ENCODE measurements around the gene ATP2C1.
A peak's percentile ranks its signal among the peaks of the same experiment; 100 is the strongest.
"Not testable (repeated sequence)": the region's sequence is repeated elsewhere in the genome, so short reads cannot be mapped to it uniquely, and the experiment has no call there.

ATP2C1 gene, protein sequence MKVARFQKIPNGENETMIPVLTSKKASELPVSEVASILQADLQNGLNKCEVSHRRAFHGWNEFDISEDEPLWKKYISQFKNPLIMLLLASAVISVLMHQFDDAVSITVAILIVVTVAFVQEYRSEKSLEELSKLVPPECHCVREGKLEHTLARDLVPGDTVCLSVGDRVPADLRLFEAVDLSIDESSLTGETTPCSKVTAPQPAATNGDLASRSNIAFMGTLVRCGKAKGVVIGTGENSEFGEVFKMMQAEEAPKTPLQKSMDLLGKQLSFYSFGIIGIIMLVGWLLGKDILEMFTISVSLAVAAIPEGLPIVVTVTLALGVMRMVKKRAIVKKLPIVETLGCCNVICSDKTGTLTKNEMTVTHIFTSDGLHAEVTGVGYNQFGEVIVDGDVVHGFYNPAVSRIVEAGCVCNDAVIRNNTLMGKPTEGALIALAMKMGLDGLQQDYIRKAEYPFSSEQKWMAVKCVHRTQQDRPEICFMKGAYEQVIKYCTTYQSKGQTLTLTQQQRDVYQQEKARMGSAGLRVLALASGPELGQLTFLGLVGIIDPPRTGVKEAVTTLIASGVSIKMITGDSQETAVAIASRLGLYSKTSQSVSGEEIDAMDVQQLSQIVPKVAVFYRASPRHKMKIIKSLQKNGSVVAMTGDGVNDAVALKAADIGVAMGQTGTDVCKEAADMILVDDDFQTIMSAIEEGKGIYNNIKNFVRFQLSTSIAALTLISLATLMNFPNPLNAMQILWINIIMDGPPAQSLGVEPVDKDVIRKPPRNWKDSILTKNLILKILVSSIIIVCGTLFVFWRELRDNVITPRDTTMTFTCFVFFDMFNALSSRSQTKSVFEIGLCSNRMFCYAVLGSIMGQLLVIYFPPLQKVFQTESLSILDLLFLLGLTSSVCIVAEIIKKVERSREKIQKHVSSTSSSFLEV

DNA sequence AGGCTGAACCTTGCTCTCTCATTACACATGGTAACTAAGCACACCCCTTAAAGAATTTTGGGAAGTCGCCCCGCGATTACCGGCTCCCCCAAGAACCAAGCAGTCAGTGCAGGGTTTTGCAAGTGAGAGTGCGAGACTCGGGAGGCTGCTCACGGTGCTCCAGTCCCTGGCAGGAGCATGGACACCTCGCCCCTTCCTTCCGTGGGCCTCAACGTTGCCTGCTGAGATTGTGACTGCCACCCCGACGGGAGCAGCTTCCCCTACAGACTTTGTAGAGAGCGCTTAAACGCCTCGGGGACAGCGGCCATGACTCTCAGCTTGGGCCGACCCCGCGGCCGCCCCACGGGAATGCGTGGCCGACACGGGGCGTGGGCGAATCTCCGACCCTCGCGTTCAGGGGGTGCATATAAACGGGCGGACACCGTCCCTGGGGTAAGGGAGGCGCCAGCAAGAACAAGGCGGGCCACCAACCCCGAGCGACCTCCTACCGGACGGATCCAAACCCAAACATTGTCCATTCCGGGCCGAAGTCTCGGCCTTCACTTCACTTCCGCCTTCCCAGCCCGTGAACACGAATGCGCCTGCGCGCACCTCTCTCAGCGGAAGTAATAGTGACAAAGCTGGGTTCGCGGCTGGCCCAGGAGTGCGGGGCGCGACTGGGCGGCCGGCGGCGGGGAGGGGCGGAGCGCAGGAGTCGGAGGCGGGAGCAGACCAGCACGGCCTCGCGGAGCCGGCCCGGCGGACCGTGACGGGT is at the start of gene ATP2C1:
Gene ATP2C1 (plus strand): TSS at position 709 of the 754 bp plus-strand sequence. CDS start 686 bp downstream, outside the sequence.
- peak; percentile 92 for DNase-seq (ENCODE audit: low spot score)

DNA sequence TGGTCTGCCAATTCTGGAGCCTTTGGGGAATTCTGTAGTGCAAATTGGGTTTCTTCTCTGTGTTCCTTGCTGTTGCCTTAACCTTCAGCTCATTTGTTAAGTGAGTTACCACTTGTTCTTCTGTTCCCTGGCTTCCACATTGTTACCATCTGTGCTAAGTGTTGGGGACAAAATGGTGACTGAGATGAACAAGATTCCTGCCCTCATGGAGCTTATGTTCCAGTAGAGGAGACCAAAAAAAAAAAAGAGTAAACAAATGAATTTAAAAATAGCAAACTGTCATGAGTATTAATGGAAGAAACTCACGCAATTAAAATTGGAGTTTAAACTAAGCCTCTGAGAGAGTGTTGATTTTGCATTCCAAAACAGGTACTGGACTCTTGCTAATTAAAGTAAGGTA is 49.4 kb upstream of the ATP2C1 start:
- no peak for DNase-seq (ENCODE audit: low spot score)

DNA sequence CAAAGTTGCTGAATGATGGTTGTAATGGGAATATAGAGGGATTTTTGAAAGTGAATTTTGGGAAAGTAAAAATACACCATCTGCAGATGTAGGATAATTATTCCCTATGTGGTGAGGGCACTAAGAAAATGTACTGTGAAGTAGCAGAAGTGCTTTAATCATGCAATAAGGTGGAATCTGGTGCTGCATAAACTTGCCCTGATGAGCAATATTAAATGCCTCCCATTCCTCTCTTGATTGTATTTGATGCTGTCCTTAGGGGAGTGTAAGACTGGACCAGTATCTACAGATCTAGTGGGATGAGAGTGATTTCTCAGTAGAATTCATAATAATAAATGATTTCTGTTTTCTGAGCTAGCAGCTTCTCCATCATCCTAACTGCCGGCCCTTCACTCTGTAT is 47.7 kb upstream of the ATP2C1 start:
- no peak for DNase-seq (ENCODE audit: low spot score)

DNA sequence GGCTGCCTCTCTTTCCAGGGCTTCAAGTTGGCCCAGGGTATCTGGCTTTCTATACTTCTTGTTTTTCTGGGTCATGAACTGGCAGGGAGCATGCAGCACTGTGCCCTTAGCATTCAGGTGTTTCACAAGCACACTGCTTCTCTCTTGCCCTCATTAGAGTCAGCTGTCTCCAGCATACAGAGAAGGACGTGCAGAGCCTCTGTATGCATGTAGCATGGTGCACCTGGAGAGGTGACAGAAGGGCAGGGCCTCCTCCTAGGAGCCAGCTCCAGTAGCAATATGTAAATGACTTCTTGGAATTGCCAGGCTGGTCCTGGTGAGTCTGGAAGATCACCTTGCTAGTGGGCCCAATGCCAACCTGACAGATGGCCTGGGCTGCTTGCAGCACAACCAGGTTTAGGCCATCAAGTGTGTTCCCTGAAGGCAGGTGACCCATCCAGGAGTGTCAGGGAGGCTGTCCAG is 44.8 kb upstream of the ATP2C1 start:
- no peak for DNase-seq (ENCODE audit: low spot score)

DNA sequence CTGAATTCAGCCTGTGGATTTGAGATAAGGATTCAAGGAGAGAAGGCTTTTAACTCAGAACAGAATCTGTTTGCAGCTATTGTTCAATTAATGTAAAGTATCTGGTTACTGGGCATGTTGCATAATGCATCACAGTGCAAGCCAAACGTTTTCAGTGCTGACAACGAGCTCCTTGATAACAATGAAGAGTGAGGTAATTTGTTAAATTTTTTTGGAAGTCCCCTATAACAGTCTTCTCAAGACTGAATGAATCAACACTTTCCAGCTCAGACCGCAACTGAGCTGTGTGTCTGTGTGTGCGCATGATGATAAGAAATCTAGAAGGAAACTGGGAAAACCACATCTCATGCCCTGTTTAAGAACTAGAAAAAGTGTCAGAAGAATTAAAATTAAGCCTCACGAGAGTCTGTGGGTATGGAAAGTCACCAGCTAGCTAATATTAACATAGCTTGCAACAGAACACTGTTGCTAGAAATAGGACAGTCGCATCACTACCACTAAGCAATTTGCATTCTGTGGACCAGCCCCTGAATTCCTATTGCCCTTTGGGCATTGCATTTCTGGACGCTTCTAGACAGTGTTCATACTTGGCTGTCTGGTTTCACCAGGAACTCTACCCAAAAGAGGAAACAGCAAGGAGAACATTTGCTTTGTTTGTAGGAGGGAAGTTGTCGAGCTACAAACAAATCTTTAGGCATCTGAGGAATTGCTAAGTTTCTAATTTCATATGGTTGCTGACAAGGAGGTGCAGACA is 43.7 kb upstream of the ATP2C1 start:
- no peak for DNase-seq (ENCODE audit: low spot score)

DNA sequence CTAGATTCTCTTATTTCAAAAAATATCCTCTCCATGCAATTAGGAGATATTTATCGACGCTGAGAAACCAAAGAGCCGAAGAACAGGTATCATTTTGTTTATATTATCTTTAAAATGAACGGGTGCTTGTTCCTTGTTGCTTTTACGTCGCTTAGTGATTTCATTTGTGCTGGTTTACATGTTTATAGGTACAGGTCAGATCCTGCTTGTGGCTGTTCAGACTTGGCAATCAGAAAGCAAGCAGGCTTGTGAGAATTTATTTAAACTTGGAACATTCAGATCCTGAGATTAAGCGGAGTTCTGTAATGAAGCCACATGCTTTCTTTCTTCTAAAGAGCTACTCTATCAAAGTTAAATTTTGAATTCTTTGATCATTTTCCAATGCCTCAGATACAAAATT is 43.0 kb upstream of the ATP2C1 start:
- DNase-seq (ENCODE audit: low spot score) = no peak

DNA sequence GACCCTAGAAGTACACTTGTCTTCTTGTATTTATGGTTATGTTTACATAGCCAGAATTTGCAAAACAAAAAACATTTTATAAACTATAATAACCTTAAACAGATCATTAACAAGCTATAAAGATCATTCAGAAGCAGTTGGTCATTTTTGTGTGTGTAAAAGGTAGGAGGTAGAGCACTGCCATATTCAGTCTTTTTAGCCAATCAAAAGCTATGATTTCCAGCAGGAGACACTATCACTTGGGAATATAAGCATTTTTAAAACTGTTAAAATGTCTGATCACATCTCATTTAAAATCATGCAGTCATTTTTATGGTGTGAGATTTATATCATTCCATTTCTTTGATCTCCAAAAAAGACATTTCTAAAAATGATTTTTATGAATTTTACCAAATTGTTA is 42.6 kb upstream of the ATP2C1 start:
- DNase-seq (ENCODE audit: low spot score) = no peak

DNA sequence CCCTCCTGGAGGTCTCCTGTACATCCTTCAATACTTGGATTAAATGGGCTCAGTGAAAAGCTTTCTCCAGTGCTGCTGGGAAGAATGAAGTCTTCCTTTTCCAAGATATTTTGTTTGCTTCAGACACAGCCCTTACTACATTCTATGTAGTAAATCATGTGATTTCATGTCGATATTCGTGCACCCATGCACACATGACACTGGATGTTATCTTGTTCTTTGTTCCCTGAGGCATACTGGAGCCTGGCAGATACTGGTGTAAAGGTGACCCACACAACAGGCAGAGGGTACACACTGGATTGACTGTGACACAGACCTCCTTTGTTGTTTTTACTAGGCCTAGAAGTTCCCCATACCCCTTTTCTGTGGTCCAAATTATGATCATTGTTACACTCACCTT is 40.3 kb upstream of the ATP2C1 start:
- DNase-seq (ENCODE audit: low spot score) = no peak

DNA sequence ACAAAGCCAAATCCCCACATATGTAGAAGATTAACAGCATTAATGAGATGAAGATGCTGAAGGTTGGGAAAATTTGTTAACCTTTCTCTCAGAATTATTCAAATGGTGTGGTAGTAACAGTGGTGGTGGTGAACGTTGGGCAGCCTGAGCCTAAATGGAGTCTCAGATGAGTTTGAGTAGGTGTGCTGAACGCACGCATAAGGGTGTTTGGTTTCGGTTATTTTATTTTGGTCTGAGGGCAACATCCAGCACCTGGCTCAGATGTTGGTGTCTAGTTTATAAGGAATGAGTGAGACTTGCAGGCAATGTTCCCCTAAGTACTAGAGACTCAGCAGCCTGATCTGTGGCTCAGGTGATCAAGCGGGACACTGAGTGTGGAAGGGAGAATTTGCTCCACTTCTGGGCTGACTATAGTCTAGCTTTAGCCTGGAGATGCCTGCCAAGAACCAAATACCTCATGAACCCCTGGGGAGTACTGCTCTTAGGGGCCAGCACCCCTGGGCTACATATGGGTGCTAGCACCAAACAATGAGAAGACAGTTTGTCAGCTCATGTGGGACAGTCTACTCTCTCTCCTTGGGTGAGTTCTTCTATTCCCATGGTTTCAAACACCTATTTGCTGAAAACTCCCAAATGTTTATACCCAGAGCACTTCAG is 39.5 kb upstream of the ATP2C1 start:
- DNase-seq (ENCODE audit: low spot score) = no peak

DNA sequence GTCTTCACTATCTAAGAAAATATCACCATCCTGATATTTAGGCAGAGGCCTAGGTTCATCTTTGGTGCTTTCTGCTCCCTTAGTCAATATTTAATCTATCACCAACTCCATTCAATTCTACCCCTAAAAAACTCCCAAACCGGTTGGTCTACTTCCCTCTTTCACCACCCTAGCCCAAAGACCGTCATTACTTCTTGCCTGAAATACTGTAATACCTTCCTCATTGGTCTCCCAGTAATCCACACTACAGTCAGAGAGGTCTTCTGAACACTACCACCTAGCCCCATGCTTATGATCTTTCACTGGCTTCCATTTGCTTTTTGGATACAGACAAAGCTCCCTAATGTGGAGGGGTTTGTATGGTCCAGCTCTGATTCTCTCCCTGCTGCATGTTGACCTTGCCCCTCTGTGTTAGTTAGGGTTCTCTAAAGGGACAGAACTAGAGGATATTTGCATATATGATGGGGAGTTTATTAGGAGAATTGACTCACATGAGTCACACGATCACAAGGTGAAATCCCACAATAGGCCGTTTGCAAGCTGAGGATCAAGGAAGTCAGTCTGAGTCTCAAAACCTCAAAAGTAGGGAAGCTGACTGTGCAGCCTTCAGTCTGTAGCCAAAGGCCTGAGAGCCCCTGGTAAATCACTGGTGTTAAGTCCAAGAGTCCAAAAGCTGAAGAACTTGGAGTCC is 36.4 kb upstream of the ATP2C1 start:
- no peak for DNase-seq (ENCODE audit: low spot score)

DNA sequence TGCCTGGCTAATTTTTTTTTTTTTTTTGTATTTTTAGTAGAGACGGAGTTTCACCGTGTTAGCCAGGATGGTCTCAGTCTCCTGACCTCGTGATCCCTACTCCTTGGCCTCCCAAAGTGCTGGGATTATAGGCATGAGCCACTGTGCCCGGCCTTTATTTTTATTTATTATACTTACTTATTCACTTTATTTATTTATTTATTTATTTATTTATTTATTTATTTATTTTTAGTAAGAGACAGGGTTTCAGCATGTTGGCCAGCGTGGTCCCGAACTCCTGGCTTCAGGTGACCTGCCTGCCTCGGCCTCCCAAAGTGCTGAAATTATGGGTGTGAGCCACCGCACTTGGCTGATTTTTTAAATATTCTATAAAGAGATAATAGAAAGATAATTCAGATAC is 31.8 kb upstream of the ATP2C1 start:
- DNase-seq (ENCODE audit: low spot score) = not testable (repeated sequence)

DNA sequence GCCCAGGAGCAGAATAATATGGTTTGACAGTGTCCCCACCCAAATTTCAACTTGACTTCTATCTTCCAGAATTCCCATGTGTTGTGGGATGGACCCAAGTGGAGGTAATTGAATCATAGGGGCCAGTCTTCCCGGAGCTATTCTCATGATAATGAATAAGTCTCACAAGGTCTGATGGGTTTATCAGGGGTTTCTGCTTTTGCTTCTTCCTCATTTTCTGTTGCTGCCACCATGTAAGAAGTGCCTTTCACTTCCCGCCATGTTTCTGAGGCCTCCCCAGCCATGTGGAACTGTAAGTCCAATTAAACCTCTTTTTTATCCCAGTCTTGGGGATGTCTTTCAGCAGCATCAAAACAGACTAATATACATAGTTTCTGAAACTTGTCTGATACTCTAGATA is 28.4 kb upstream of the ATP2C1 start:
- DNase-seq (ENCODE audit: low spot score) = no peak

DNA sequence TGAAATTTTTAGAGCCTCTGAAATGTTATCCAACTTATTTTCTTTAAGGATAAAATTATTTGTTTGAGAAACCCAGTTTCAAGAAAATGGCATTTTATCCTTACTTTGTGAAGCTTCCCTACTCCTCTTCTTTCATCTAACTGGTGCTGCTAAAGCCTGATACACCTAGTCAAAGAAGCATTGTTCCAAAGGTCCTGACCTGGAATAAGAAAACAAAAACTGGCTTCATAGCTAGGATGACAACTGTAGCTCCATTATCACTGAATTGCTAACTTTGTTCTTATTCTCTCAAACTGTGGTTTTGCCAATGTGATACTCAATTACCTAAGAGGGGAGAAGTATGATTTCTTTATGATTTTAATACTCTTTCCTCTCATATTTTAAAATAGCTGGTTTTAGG is 27.6 kb upstream of the ATP2C1 start:
- DNase-seq (ENCODE audit: low spot score) = no peak

DNA sequence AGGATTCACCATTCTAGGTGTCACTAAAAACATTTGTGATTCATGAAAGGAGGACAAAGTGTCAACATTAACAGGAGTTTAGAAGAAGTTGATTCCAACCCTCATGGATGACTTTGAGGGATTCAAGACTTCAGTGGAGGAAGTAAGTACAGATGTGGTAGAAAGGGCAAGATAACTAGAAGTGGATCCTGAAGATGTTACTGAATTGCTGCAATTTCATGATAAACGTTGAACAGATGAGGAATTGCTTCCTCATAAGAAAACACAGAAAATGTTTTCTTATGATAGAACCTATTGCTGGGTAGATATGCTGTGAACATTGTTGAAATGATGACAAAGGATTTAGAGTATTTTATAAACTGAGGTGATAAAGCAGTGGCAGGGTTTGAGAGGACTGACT is 23.5 kb upstream of the ATP2C1 start:
- no peak for DNase-seq (ENCODE audit: low spot score)

DNA sequence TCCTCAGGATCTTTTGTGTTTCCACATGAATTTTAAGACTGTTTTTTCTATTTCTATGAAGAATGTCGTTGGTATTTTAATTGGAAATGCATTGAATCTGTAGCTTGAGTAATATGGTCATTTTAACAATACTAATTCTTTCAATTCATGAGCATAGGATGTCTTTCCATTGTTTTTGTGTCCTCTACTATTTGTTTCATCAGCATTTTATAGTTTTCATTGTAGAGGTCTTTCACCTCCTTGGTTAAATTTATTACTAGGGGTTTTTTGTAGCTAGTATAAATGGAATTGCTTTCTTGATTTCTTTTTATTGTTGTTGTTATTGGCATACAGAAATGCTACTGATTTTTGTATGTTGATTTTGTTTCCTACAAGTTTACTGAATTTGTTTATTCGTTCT is 17.3 kb upstream of the ATP2C1 start:
- DNase-seq (ENCODE audit: low spot score) = no peak

DNA sequence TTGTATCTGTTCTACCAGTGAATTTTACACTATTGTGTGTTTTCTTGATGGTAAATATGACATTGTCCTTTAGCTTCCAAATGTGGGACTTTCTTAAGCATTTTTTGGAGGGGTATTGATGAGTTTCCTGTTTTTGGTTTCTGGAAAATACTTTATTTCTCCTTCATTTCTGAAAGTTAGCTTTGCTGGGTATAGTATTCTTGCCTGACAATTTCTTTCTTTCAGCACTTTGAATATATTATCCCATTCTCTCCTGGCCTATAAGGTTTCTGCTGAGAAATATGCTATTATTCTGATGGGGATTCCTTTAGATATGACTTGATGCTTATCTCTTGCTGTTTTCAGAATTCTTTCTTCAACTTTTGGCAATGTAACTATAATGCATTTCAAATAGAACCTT is 15.4 kb upstream of the ATP2C1 start:
- DNase-seq (ENCODE audit: low spot score) = no peak

DNA sequence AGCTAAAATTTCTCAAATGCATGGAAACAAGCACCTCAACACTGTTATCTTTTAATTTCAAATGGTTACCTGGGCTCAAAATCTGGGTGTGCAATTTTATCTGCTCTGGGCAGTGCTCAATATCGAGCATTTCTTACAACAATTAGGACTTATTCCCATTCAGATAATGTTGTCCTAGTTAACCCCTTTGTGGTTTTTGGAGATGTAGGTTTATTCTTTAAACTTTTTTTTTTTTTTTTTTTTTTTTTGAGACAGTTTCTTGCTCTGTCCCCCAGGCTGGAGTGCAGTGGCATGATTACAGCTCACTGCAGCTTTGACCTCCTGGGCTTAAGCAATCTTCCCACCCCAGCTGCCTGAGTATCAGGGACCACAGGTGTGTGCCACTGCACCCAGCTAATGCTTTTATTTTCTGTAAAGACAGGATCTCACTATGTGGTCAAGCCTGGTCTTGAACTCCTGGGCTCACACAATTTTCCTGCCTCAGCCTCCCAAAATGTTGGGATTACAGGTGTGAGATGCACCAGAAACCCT is 4.4 kb upstream of the ATP2C1 start:
- DNase-seq (ENCODE audit: low spot score) = no peak

DNA sequence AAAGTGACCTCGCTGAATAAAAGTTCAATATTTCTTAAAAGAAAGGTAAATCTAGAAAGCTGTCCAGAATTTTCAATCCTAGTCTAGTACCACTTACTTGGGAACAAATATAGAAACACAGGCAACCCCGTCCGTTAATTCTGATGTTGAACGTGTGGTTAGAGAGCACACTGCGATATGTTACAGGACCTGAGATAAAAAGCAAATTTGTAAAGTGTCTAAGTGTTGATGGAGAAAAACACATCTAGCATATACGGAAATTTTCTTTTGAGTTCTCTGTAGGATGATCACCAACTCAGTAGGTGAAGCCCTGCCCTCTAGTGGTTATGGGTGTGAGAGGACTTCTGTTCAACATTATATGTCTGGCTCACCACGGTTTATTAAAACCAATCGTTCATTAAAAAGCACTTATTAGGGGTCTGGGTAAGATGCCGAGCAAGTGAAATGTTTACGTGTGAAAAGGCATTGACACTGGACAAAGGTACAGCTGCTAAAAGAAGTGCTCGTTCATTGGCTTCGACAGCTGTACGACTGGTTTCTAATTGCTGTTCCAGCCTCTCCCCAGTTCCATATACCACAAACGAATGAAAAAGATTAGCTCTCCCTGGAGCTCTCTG is 1.0 kb upstream of the ATP2C1 start:
- peak; percentile 75 for DNase-seq (ENCODE audit: low spot score)

DNA sequence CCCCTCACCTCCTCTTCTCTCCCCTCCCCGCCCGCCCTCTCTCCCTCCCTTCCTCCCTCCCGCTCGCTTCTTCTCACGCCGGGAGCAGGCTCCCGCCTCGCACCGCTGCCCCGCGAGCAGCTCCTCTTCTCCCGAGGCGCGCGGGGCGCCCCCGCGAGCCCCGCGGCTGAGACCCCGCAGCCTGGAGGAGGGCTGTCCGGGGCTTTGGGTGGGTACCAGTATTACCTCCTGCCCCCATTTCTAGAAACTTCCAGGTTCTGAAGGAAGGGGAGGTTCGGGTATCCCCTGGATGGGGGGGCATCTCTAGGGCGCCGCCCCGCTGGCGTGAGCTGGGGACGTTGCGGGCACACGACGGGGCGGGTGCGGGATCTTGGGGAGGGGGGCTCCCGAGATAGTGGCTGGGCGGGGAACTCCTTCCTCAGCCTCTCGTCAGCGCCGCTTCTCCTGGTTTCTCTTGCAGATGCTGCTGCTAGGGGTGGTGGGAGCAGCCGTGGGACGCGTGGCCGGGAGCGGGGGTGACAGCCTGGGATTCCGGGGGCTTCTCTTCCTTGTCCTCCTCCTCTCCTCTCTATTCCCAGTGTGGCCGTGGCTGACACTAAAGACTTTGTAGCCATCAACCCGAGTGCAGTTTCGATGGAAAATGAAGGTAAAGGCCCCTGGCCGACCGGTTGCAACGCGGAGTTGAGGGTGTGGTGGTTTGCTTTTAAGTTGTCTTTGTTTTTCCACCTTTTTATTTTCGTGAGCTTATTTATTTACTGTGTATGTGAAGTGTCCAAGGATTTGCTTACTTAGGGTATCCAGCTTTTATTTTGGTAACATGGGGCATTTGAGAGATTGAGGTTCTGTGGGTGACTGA is 474 bp downstream of the ATP2C1 start:
- no peak for DNase-seq (ENCODE audit: low spot score)
